Measurements from ENCODE around the gene CYTH3.
A peak's percentile ranks its signal among the peaks of the same experiment; 100 is the strongest.
"Not testable (repeated sequence)": the region's sequence is repeated elsewhere in the genome, so short reads cannot be mapped to it uniquely, and the experiment has no call there.

Gene CYTH3

DNA sequence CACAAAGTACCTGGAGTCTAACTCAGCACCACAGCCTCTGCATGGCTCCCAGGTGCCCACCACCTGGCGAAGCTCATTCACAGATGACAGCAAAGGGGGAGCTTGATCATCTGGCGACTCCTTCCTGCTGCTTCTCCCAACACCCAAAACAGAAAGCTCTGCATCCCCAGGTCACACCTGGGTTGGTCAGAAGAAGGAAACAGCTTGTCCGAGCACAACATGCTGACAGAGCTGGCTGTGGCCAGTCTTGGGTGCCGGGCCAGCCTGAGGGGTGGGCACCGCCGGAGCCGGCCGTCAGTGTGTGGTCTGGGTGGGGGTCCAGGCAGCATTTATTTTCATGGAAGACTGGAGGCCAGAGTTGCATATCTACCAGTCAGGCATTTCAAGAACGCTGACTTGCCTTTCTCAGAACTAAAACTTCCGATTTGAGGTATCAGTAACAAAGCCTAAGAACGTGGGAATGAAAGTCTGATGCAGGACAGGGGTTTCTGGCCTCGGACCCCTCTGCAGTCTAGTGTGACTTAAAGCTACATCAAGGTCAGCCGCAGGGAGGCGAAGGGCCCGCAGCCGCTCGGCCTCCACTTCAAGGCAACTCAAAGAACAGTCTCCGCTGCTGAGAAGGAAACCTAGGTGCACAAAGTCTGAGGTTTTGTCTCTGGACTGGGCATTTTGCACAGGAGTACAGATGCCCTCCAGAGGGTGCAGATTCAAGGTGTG is 109.6 kb downstream of the CYTH3 start:
- no peak for DNase-seq
- in situ Hi-C loops (cut with MboI; ENCODE audit: low pct_unique_long_range_greater_than_20kb, low sequenced_read_pairs): no loop called here

GRCh38 chr7:6162331-6162620 is 110.1 kb downstream of the CYTH3 start:
- in situ Hi-C loops (cut with MboI; ENCODE audit: low pct_unique_long_range_greater_than_20kb, low sequenced_read_pairs): no loop called here
- no peak for DNase-seq

DNA sequence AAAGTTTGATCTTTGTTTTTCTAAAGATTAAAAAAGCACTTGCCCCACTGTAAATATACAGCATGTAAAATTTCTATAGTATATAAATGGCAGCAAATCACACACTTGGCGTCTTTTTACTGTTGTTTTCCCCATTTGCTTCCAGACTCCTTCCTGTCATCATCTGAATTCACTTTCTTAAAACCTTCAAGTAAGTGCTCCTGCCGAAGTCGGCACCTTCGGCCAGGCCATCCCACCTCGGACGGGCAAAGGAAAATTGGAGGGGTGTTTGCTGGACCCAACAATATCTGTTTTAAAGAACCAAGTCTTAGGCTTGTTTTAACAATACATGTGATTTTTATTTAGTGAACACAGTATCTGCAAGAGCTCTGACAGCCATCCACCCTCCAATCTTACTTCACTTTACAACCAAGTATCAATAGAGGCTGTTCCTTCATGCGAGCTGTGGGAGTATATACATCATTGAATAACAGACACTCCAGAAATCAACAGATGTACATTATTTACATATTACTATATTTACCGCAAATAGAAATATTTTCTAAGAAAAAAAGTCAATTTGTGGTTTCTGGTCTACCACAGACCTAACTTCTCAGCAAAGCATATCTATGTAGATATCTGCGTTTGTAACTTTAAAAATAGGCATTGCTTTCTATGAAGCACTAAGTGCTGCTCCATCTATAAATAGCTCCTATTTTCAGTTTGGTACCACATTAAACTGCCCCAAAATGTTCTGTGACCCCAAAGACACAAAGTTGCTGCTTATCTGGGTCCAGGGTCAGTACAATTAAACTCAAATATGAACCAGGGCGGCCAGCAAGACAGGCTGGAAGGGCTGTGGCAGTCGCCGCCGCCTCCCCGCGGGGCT is 110.7 kb downstream of the CYTH3 start:
- DNase-seq: peak; percentile 14
- in situ Hi-C loops (cut with MboI; ENCODE audit: low pct_unique_long_range_greater_than_20kb, low sequenced_read_pairs): no loop called here

- DNase-seq: peak; percentile 35
- in situ Hi-C loops (cut with MboI; ENCODE audit: low pct_unique_long_range_greater_than_20kb, low sequenced_read_pairs): no loop called here
These were observed 112.2 kb downstream of the CYTH3 start for GRCh38 chr7:6160191-6160623.

GRCh38 chr7:6159524-6160031 is 112.8 kb downstream of the CYTH3 start:
- in situ Hi-C loops (cut with MboI; ENCODE audit: low pct_unique_long_range_greater_than_20kb, low sequenced_read_pairs): no loop called here
- DNase-seq: no peak

DNA sequence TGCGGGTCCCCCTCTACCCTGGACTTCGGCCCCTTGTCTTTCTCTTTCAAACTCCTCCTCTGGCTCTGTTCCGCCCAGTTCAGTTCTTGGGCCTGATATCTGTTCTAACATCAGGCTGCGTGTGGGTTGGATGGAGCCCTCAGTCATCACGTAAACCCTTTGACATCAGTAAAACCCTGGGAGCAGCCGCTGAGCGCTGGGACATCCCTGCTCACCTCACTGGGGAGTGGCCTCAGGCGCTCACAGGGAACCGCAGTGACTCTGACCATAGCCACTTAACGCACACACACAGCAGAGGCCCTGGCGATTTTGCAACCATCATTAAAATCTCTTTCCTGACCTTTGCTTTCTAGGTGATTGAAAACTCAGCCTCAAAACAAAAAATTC is 113.3 kb downstream of the CYTH3 start:
- DNase-seq: no peak
- in situ Hi-C loops (cut with MboI; ENCODE audit: low pct_unique_long_range_greater_than_20kb, low sequenced_read_pairs): no loop called here

- no peak for DNase-seq
- in situ Hi-C loops (cut with MboI; ENCODE audit: low pct_unique_long_range_greater_than_20kb, low sequenced_read_pairs): no loop called here
These were observed 113.9 kb downstream of the CYTH3 start for GRCh38 chr7:6158424-6159096.

DNA sequence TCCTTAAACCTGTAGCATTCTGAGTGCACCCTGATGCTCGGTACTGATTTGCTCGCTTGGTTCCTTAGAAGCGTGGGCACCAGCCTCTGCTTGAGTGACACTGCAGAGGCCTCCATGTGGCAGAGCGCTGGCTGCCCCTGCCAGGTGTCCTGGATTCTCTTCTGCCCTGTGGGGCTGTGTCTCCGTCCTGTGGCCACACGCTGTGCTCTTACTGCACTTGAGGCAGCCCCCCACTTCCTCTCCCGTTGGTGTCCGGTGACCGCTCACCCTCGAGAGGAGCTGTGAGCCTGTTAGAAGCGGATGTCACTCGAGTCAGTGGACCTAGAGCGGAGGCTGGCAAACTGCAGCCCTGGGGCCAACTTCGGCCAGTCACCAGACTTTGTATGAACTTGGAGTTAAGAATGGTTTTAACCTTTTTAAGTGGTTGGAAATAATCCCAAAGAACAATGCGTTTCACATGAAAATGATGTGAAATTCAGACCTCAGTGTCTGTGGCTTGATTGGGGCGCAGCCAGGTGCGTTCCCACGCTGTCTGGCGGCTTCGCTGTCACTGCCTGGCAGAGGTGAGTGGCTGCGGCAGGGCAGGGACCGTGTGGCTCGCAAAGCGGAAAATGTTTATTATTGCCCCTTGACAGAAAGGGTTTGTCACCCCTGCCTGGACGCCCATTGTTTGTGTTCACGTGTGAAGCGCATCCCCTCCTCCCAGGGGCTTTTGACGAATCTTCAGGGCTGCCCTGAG is 114.6 kb downstream of the CYTH3 start:
- in situ Hi-C loops (cut with MboI; ENCODE audit: low pct_unique_long_range_greater_than_20kb, low sequenced_read_pairs): no loop called here
- DNase-seq: no peak

- DNase-seq: no peak
- in situ Hi-C loops (cut with MboI; ENCODE audit: low pct_unique_long_range_greater_than_20kb, low sequenced_read_pairs): no loop called here
These were observed 115.7 kb downstream of the CYTH3 start for GRCh38 chr7:6156734-6157133.

DNA sequence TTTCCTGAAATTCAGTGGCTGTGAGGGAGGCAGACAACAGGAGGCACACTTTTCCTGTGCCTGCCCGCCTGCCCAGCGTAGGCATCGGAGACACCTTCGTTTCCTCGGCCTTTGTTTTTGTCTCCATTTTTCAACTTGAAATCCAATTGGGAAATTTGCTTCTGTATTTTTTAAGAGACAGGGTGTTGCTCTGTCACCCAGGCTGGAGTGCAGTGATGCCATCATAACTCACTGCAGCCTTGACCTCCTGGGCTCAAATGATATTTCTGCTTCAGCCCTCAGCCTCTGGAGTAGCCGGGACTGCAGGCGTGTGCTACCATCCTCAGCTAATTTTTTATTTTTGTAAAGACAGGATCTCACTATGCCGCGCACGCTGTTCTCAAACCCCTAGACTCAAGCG is 116.8 kb downstream of the CYTH3 start:
- in situ Hi-C loops (cut with MboI; ENCODE audit: low pct_unique_long_range_greater_than_20kb, low sequenced_read_pairs): no loop called here
- DNase-seq: no peak

- DNase-seq: no peak
- in situ Hi-C loops (cut with MboI; ENCODE audit: low pct_unique_long_range_greater_than_20kb, low sequenced_read_pairs): no loop called here
These were observed 117.7 kb downstream of the CYTH3 start for GRCh38 chr7:6154542-6155404.

DNA sequence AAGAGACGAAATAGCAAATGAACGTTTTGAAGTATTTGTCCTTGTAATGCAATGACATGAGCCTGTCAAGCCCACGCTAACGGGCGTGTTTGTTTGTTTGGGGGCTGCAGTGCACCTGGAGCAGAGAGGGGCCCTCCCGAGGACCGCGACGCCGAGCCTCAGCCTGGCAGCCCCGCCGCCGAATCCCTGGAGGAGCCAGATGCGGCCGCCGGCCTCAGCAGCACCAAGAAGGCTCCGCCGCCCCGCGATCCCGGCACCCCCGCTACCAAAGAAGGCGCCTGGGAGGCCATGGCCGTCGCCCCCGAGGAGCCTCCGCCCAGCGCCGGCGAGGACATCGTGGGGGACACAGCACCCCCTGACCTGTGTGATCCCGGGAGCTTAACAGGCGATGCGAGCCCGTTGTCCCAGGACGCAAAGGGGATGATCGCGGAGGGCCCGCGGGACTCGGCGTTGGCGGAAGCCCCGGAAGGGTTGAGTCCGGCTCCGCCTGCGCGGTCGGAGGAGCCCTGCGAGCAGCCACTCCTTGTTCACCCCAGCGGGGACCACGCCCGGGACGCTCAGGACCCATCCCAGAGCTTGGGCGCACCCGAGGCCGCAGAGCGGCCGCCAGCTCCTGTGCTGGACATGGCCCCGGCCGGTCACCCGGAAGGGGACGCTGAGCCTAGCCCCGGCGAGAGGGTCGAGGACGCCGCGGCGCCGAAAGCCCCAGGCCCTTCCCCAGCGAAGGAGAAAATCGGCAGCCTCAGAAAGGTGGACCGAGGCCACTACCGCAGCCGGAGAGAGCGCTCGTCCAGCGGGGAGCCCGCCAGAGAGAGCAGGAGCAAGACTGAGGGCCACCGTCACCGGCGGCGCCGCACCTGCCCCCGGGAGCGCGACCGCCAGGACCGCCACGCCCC is 118.5 kb downstream of the CYTH3 start:
- in situ Hi-C loops (cut with MboI; ENCODE audit: low pct_unique_long_range_greater_than_20kb, low sequenced_read_pairs): no loop called here
- DNase-seq: no peak

GRCh38 chr7:6151994-6152735 is 120.3 kb downstream of the CYTH3 start:
- DNase-seq: no peak
- in situ Hi-C loops (cut with MboI; ENCODE audit: low pct_unique_long_range_greater_than_20kb, low sequenced_read_pairs): no loop called here

DNA sequence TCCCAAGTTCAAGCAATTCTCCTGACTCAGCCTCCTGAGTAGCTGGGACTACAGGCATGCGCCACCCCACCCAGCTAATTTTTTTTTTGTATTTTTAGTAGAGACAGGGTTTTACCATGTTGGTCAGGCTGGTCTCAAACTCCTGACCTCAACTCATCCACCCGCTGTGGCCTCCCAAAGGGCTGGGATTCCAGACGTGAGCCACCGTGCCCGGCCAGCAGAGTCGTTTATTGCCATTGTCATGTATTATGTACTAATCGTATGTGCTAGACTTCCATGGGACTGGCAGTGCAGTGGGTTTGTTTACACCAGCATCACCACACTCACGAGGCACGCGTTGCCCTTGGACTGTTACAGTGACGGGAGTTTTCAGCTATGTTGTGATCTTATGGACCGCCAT is 120.9 kb downstream of the CYTH3 start:
- in situ Hi-C loops (cut with MboI; ENCODE audit: low pct_unique_long_range_greater_than_20kb, low sequenced_read_pairs); DNase-seq: not testable (repeated sequence)

DNA sequence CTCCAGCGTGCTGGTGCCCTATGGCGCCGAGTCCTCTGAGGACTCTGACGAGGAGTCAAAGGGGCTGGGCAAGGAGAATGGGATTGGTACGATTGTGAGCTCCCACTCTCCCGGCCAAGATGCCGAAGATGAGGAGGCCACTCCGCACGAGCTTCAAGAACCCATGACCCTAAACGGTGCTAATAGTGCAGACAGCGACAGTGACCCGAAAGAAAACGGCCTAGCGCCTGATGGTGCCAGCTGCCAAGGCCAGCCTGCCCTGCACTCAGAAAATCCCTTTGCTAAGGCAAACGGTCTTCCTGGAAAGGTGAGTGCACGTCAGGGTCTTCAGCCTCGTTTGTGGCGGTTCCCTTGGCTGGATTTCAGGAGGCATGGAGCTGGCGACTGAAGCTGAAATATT is 122.4 kb downstream of the CYTH3 start:
- in situ Hi-C loops (cut with MboI; ENCODE audit: low pct_unique_long_range_greater_than_20kb, low sequenced_read_pairs): no loop called here
- no peak for DNase-seq

DNA sequence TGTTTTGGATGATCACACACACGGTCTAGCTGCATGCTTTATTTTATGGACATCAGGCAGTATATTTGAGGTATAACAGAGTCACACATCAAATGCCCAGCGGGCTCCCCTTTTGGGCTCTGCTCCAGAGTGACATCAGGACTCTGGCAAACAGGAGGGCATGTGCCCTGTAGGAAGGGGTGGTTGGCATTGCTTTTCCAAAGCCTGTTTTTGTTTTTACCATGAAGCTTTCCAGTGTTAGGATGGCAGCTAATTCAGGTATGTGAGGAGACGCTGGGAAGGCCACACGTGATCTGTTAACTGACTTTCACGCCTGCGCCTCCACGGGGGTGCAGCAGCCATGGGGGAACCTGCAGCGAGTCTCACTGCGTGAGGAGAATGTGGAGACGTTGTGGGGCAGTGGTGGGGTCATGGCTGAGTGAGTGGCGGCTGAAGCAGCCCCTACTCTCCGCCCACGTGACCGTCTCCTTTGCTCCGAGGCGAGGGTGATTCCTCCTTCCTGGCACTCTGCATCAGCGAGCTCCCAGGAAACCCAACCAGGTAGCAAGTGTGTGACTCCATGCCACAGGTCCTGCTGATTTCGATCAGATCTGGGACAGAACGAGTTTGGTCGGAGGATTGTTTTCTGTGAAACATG is 123.6 kb downstream of the CYTH3 start:
- DNase-seq: no peak
- in situ Hi-C loops (cut with MboI; ENCODE audit: low pct_unique_long_range_greater_than_20kb, low sequenced_read_pairs): no loop called here

DNA sequence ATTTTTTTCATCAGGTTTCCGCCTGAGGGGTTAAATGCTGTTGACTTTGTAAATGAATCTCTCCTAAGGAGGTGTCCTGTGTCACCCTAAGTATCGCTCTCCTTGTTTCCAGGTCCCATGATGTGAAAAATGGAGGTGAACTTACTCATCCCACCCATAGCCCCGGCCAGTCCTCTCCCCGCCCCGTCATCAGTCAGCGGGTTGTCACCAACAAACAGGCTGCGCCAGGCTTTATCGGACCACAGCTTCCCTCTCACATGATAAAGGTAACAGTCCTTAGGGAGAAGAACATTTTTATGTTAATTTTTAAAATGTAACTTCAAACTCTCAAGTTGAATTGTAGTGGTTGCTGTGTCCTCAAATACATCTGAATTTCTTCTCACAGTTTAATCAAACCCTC is 124.8 kb downstream of the CYTH3 start:
- in situ Hi-C loops (cut with MboI; ENCODE audit: low pct_unique_long_range_greater_than_20kb, low sequenced_read_pairs): no loop called here
- DNase-seq: no peak
